Neutrophil (primary cell): ENCODE data around the gene PEG3.

Source experiments
- H3K27ac ChIP-seq: fragments of 200-600 bp; sonication (generic); 2 replicates; pipeline ENCODE4 v1.5.1; 2016; ENCODE audit warnings: mild to moderate bottlenecking, moderate library complexity
- H3K27me3 ChIP-seq: fragments of 200-600 bp; sonication (generic); 2 replicates; pipeline ENCODE4 v1.6.0; 2016; ENCODE audit warnings: mild to moderate bottlenecking
- H3K36me3 ChIP-seq: fragments of 200-600 bp; sonication (generic); 2 replicates; pipeline ENCODE4 v1.5.1; 2017
- H3K4me1 ChIP-seq, 2 experiments: fragments of 200-600 bp in 1 of 2; sonication (generic) in 1 of 2; 1 replicate in 1 of 2; 2 replicates in 1 of 2; pipeline versions ENCODE4 v1.5.1 to v1.6.1; 2013 to 2016; ENCODE audit warnings: low read depth in 1 of 2, low read length in 1 of 2, mild to moderate bottlenecking in 1 of 2, moderate library complexity in 1 of 2; ENCODE audit not compliant: control insufficient read depth in 1 of 2, insufficient read depth in 1 of 2
- H3K4me3 ChIP-seq, 2 experiments: fragments of 200-600 bp in 1 of 2; sonication (generic) in 1 of 2; 1 replicate in 1 of 2; 2 replicates in 1 of 2; pipeline ENCODE4 v1.5.1; 2013 to 2016; ENCODE audit warnings: low read depth in 1 of 2, low read length in 1 of 2, mild to moderate bottlenecking in 1 of 2, moderate library complexity in 1 of 2
- H3K9me3 ChIP-seq: fragments of 200-600 bp; sonication (generic); 2 replicates; pipeline ENCODE4 v1.5.1; 2016
- CTCF ChIP-seq: fragments of 200-600 bp; sonication (generic); IDR thresholded peaks from 2 replicates; pipeline ENCODE4 v1.5.1; 2016; ENCODE audit warnings: antibody characterized with exemption

Gene PEG3

DNA sequence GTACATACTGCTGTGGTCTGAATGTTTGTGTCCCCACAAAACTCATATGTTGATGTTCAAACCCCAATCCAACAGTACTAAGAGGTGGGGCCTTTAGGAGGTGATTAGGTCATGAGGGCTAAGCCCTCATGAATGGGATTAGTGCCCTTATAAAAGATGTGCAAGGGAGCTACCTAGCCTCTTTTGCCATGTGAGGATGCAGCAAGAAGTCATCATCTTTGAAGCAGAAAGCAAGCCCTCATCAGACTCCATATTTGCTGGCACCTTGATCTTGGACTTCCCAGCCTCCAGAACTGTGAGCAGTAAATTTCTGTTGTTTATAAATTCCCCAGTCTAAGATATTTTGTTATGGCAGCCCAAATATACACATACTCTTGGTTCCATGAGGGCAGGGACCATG lies 33.9 kb downstream of the PEG3 start:
- H3K27ac ChIP-seq = no peak overlapping the region
- no peak for TF ChIP-seq CTCF
- no peak overlapping the region for H3K4me3 ChIP-seq
- H3K36me3 ChIP-seq = no peaks in the 10 kb centered on the region
- no peaks in the 10 kb centered on the region for H3K4me1 ChIP-seq
- peaks cover 12% of the 10 kb centered on the region for H3K9me3 ChIP-seq
- H3K27me3 ChIP-seq = no peaks in the 10 kb centered on the region
